Panc1 (cell line): ENCODE results near the gene HLA-A. TPM values are rescaled to one million over a fixed set of nuclear protein-coding genes. Genes with fewer than 3 reads are reported as not detected.

Experiments used
- ATAC-seq: fragments of 200-7000 bp; cut with Tn5 transposase; 2 replicates; pipeline ENCODE4 v1.9.1; 2020; ENCODE audit warnings: mild to moderate bottlenecking, moderate library complexity
- BruUV-seq: library from RNA; stranded (reverse); fragments of 400-500 nt; replicated peaks from 2 replicates; lab custom pipeline; 2021; lab: Mats Ljungman, UMichigan
- CTCF ChIA-PET: fragments of 300-600 bp; sonication (Branson Sonifier 250); formaldehyde crosslinking; loops from one replicate; lab custom pipeline; 2022; ENCODE audit warnings: antibody characterized with exemption; lab: Charles Lee
- POLR2A ChIA-PET: fragments of 300-600 bp; sonication (Branson Sonifier 250); formaldehyde crosslinking; loops from one replicate; lab custom pipeline; 2022; ENCODE audit warnings: antibody characterized with exemption; lab: Charles Lee
- DNase-seq: peaks from one replicate; pipeline ENCODE4 v3.0.0-alpha.2; 2010; ENCODE audit warnings: low read depth, low spot score
- H3K27ac ChIP-seq: 2 replicates; pipeline ENCODE4 v1.5.1; 2011; ENCODE audit warnings: mild to moderate bottlenecking, low read length, inconsistent platforms
- H3K27me3 ChIP-seq: fragments of 200-500 bp; sonication (Bioruptor generic); 2 replicates; pipeline ENCODE4 v1.6.0; 2014; ENCODE audit warnings: low read length, inconsistent platforms; ENCODE audit not compliant: control insufficient read depth, insufficient read depth
- H3K36me3 ChIP-seq: fragments of 200-500 bp; sonication (Bioruptor generic); 2 replicates; pipeline ENCODE4 v1.5.1; 2014; ENCODE audit warnings: inconsistent platforms, mild to moderate bottlenecking, low read length, moderate library complexity; ENCODE audit not compliant: control insufficient read depth, insufficient read depth
- H3K4me1 ChIP-seq: 2 replicates; pipeline ENCODE4 v1.5.1; 2011; ENCODE audit warnings: inconsistent platforms, mild to moderate bottlenecking, low read length, moderate library complexity; ENCODE audit not compliant: control insufficient read depth, insufficient read depth
- H3K4me3 ChIP-seq, 2 experiments: 2 replicates each; pipeline ENCODE4 v1.5.1; 2011 to 2012; ENCODE audit warnings: low read depth in 2 of 2, low read length in 2 of 2, mild to moderate bottlenecking in 2 of 2, inconsistent platforms in 1 of 2, moderate library complexity in 1 of 2
- H3K9me3 ChIP-seq: fragments of 200-500 bp; sonication (Bioruptor generic); 2 replicates; pipeline ENCODE4 v1.5.1; 2014; ENCODE audit warnings: low read depth, mild to moderate bottlenecking, inconsistent platforms, low read length, moderate library complexity; ENCODE audit not compliant: control insufficient read depth, insufficient read depth
- CTCF ChIP-seq: fragments of 450-650 bp; IDR thresholded peaks from 2 replicates; pipeline ENCODE4 v1.5.1; 2017; ENCODE audit warnings: mild to moderate bottlenecking
- POLR2AphosphoS5 ChIP-seq: IDR thresholded peaks from 2 replicates; pipeline ENCODE4 v1.6.1; 2012; ENCODE audit warnings: mild to moderate bottlenecking, low read depth, low read length, moderate library complexity
- REST ChIP-seq, 2 experiments: IDR thresholded peaks; 2 replicates each; pipeline ENCODE4 v1.6.1; 2011 to 2012; ENCODE audit warnings: low read depth in 2 of 2, control low read depth in 1 of 2, low read length in 1 of 2, mild to moderate bottlenecking in 1 of 2, moderate library complexity in 1 of 2; ENCODE audit not compliant: insufficient read depth in 1 of 2
- SIN3A ChIP-seq: IDR thresholded peaks from 2 replicates; pipeline ENCODE4 v1.6.1; 2012; ENCODE audit warnings: low read depth, mild to moderate bottlenecking, low read length, moderate library complexity, borderline replicate concordance; ENCODE audit not compliant: insufficient read depth
- TCF7L2 ChIP-seq: IDR thresholded peaks from 2 replicates; pipeline ENCODE4 v1.6.1; 2011; ENCODE audit warnings: mild to moderate bottlenecking, low read depth, low read length, inconsistent platforms
- in situ Hi-C: cut with HindIII; loops from 2 replicates; pipeline ENCODE4 v1.10.0; 2016; ENCODE audit warnings: low sequenced_read_pairs, low pct_unique_long_range_greater_than_20kb
- intact Hi-C: fragments of 100-400 bp; cut with micrococcal nuclease; formaldehyde crosslinking; loops from one replicate; pipeline ENCODE4 v1.10.0; 2022; ENCODE audit not compliant: unreplicated experiment
- total RNA-seq: library from RNA; stranded (reverse); gene quantifications from one replicate; pipeline ENCODE4 v1.2.1, GENCODE V29; 2021; ENCODE audit not compliant: unreplicated experiment

HLA-A gene
- total RNA-seq, 1 experiment from 2014 or later: 397 TPM

DNA sequence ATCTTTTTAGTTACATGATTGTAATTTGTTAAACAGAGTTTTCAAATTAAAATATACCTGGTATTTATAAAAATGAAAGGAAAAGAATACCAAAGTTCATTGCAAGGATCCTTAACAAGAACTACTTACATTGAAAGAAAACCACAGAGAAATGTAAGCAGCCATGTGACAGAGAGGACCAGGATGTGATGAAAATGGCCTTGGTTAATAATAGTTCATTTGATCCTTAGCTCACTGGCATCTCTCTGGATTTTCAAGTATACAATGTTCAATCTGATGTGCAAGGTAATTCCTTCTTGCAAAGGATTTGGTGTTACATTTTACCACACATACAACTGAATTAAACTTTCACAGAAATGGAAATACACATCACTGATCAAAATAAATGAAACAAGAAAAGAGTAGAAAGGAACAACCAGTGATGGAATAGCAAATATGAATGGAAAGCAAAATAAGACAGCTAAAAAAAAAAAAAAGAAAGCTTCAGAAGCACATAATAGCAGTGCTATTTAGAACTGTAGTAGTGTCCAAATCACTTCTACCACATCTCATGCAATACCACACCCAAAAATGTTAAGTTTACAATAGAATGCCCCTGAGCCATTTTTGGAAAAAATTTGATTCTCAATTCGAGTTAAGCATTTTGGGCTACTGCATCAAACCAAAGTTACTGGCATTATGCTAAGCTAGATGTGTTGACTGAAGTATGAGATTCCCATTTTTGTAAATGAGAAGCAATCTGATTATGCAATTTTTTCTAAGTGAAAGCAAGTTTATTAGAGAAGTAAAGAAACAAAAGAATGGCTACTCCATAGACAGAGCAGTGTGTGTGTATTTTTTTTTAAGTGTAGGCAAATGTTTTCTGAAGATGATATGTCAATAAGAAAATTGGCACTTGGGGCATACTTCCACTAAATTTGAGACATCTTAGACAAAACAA, 22.6 kb upstream of the HLA-A start:
- DNase-seq: no peak
- intact Hi-C loops: no loop called here
- no peak for ATAC-seq
- H3K36me3 ChIP-seq: no peaks in the 10 kb centered on the region
- no peak overlapping the region for H3K4me3 ChIP-seq
- no peaks in the 10 kb centered on the region for H3K9me3 ChIP-seq
- no peak overlapping the region for H3K27ac ChIP-seq
- BruUV-seq: no TSS peak
- ChIA-PET CTCF (interaction anchor here (0.6 to 0.7 kb wide), 2 partner anchors 20 to 212 kb away, joined by 5 to 9 read pairs; no protein-coding TSS in a partner anchor), POLR2A (no interaction called here)
- TF ChIP-seq POLR2AphosphoS5 (no peak), CTCF (no peak), SIN3A (no peak), TCF7L2 (no peak), REST (IDR thresholded peaks at IDR 0.05; ENCODE audit: insufficient read depth in 1 of 2, low read depth in 2 of 2, low read length in 1 of 2) (no peak)
- H3K27me3 ChIP-seq: no peaks in the 10 kb centered on the region
- H3K4me1 ChIP-seq: peaks cover 1% of the 10 kb centered on the region
- in situ Hi-C loops: no loop called here

- intact Hi-C loops (no loop called here), in situ Hi-C loops (no loop called here)
- CTCF ChIA-PET: no interaction called here
- TF ChIP-seq REST (IDR thresholded peaks at IDR 0.05; ENCODE audit: insufficient read depth in 1 of 2, low read depth in 2 of 2, low read length in 1 of 2) (no peak), POLR2AphosphoS5 (no peak), SIN3A (no peak), CTCF (no peak), TCF7L2 (no peak)
- H3K4me1 ChIP-seq: peaks cover 15% of the 10 kb centered on the region
- H3K9me3 ChIP-seq: no peaks in the 10 kb centered on the region
- no peaks in the 10 kb centered on the region for H3K27me3 ChIP-seq
- ATAC-seq: no peak
- BruUV-seq: no TSS peak
- no peaks in the 10 kb centered on the region for H3K36me3 ChIP-seq
- no peak overlapping the region for H3K27ac ChIP-seq
- no peak overlapping the region for H3K4me3 ChIP-seq
- POLR2A ChIA-PET: no interaction called here
- no peak for DNase-seq
Observed at GRCh38 chr6:29924287-29924686, 18.0 kb upstream of the HLA-A start.
